Heart right ventricle (tissue), 16 donors: ENCODE results near the gene SSR1. TPM values are rescaled to one million over a fixed set of nuclear protein-coding genes. Genes with fewer than 3 reads are reported as not detected.
A peak's percentile ranks its signal among the peaks of the same experiment; 100 is the strongest.
"Not testable (repeated sequence)": the region's sequence is repeated elsewhere in the genome, so short reads cannot be mapped to it uniquely, and the experiment has no call there.

Source experiments
- ATAC-seq, 8 donors: fragments of 200-7000 bp; cut with Tn5 transposase; one replicate each; pipeline ENCODE4 v1.9.1; 2020; ENCODE audit warnings: mild to moderate bottlenecking in 8 of 8, moderate library complexity in 8 of 8, moderate number of reproducible peaks in 1 of 8
- DNase-seq, 2 donors: peaks; one replicate each; pipeline ENCODE4 v3.0.0-alpha.2; 2020
- H3K27ac ChIP-seq, 10 donors: fragments of 200-600 bp; sonication (generic) in 2 of 10; one replicate each; pipeline versions ENCODE4 v1.5.0 to v1.8.0; 2020 to 2022; ENCODE audit warnings: mild to moderate bottlenecking in 3 of 10
- H3K27me3 ChIP-seq, 7 donors: fragments of 200-600 bp; one replicate each; pipeline ENCODE4 v1.8.0; 2021 to 2022; ENCODE audit warnings: mild to moderate bottlenecking in 2 of 7
- H3K36me3 ChIP-seq, 9 donors: fragments of 200-600 bp; sonication (generic) in 1 of 9; one replicate each; pipeline versions ENCODE4 v1.5.0 to v1.8.0; 2020 to 2022; ENCODE audit warnings: mild to moderate bottlenecking in 2 of 9
- H3K4me1 ChIP-seq, 9 donors: fragments of 200-600 bp; sonication (generic) in 1 of 9; one replicate each; pipeline versions ENCODE4 v1.5.0 to v1.8.0; 2020 to 2022; ENCODE audit warnings: mild to moderate bottlenecking in 4 of 9
- H3K4me3 ChIP-seq, 10 donors: fragments of 200-600 bp; sonication (generic) in 2 of 10; one replicate each; pipeline versions ENCODE4 v1.5.0 to v1.8.0; 2020 to 2022; ENCODE audit warnings: mild to moderate bottlenecking in 7 of 10, moderate library complexity in 2 of 10
- H3K9me3 ChIP-seq, 11 donors: fragments of 200-600 bp in 10 of 11; sonication (generic) in 2 of 11; one replicate each; pipeline versions ENCODE4 v1.5.0 to v1.8.0; 2013 to 2022; ENCODE audit warnings: mild to moderate bottlenecking in 2 of 11, control low read depth in 1 of 11, moderate library complexity in 1 of 11
- CTCF ChIP-seq, 9 donors: fragments of 200-600 bp; sonication (generic) in 2 of 9; IDR thresholded peaks; one replicate each; pipeline versions ENCODE4 v1.5.0 to v1.8.0; 2021 to 2022; ENCODE audit warnings: antibody characterized with exemption in 9 of 9, mild to moderate bottlenecking in 5 of 9, moderate library complexity in 1 of 9
- WGBS, 2 donors: extraction: QIAGEN DNeasy Blood & Tissue Kit; methylation state at CpG; one replicate each; pipeline ENCODE4 v1.1.7; 2013; ENCODE audit warnings: inconsistent platforms in 1 of 2; 5-methylcytosine and 5-hydroxymethylcytosine counted together
- intact Hi-C, 10 donors: fragments of 100-400 bp; cut with DNase I; formaldehyde crosslinking; loops; one replicate each; pipeline versions ENCODE4 v1.11.1 to v1.14.2; 2022
- long read RNA-seq, 3 donors: library from polyadenylated mRNA; unstranded; transcript quantifications; one replicate each; pipeline ENCODE4 v2.0.0, GENCODE V29; 2020 to 2021
- polyA plus RNA-seq, 2 donors: library from polyadenylated mRNA; stranded (reverse); fragments of 200-250 nt; gene quantifications; one replicate each; pipeline ENCODE4 v1.2.3, GENCODE V29; 2013
- total RNA-seq, 10 donors: library from RNA; stranded (reverse); fragmentation: NEBNext Ultra II Directional in 3 of 10; extraction: Animal tissue kit (Norgen Biotek cat#: 25700) in 3 of 10; gene quantifications; one replicate each; pipeline versions ENCODE4 v1.2.1 to v1.2.4, GENCODE V29; 2021 to 2023
- donor health status: Arrhythmogenic right ventricular cardiomyopathy.
- donor health status: ischemic (EF 13 %, LVEDD 7.1; RV severe dilation, severe dysfunction).
- donor health status: healthy with polysubstance abuse.
- donor health status: DM: no; HTN: yes; CAD: no.
- donor health status: DM: no; HTN: no; CAD: no.
- donor health status: ischemic (EF 25% LVEDD 6.9; RV normal size, moderate dysfunction).
- donor health status: ischemic (EF 25% LVEDD 5.7; RV mildly dilated, moderate dysfunction).
- donor health status: healthy.
- donor health status: DM: yes; HTN: yes; CAD: no.
- donor health status: Ischemic cardiomyopathy.
- donor health status: ischemic (EF 35%, LVEDD 5.7; RV mildly dilated, moderate dysfunction).
- donor health status: nonischemic (EF 11% LVEDD 7.7; RV severe dilation, severe dysfunction).
- donor health status: DM: yes; HTN: yes; CAD: no.
- donor health status: PGD.
- donor health status: ischemic (EF 29% LVEDD 5.4; RV normal size, mild dysfunction).
- donor health status: nonischemic (EF 23%, LVEDD 6.1; RV moderate dilation, normal function).

Gene SSR1
- total RNA-seq (10 to 100 TPM; 50.9 to 80.5 (median 62.5) TPM), polyA plus RNA-seq (10 to 100 TPM in 1 of 2 donors, 1 to 10 TPM in 1; 8.3 to 42.4 TPM)
- long read RNA-seq, donor 1, full-length matches to known transcripts, result 27 of 38 reads
- long read RNA-seq, donor 1, partial matches to known transcripts, result 1 of 38 reads
- long read RNA-seq, donor 1, other reads (novel, unspliced or antisense), result 10 of 38 reads
- long read RNA-seq, donor 2, full-length matches to known transcripts, result 26 of 37 reads
- long read RNA-seq, donor 2, partial matches to known transcripts, result 0 of 37 reads
- long read RNA-seq, donor 2, other reads (novel, unspliced or antisense), result 11 of 37 reads
- long read RNA-seq, donor 3, full-length matches to known transcripts, result 116 of 165 reads
- long read RNA-seq, donor 3, partial matches to known transcripts, result 7 of 165 reads
- long read RNA-seq, donor 3, other reads (novel, unspliced or antisense), result 42 of 165 reads

- peak within 1 kb of the TSS; percentile 75 to 100 (median 97) for H3K4me3 ChIP-seq
- H3K9me3 ChIP-seq, result no peaks in the 10 kb centered on the region
- no peaks in the 10 kb centered on the region for H3K27me3 ChIP-seq
- ATAC-seq, result peak; percentile 100
- no peak for TF ChIP-seq CTCF (IDR thresholded peaks at IDR 0.05)
- intact Hi-C loops, result loop anchor here in 7 of 10 donors (2.0 to 10.0 kb wide), 5 partner anchors 72 to 284 kb away; partner anchors contain the start of genes CAGE1 (in 7 of the 7), RIOK1 (in 7 of the 7) and SNRNP48 (in 1 of the 7)
- peak; percentile 97 to 98 for DNase-seq
- H3K4me1 ChIP-seq, result peaks cover 6 to 55% (median 30%) of the 10 kb centered on the region in 9 donors
- peak within 1 kb of the TSS; percentile 80 to 99 (median 96) for H3K27ac ChIP-seq
- H3K36me3 ChIP-seq, result peaks cover 0 to 26% (median 11%) of the 10 kb centered on the region in 9 donors
- 0% methylated on average over 78 to 83 of the region's 83 CpGs for WGBS, 2 donors
These were observed at the start of gene SSR1 for GRCh38 chr6:7312616-7313504. TSS of gene SSR1 (minus strand) at chr6:7313199. CDS start at chr6:7313120, 79 bp downstream.

- H3K36me3 ChIP-seq, H3K4me1 ChIP-seq, DNase-seq, ATAC-seq, H3K27ac ChIP-seq, intact Hi-C loops, H3K4me3 ChIP-seq, H3K9me3 ChIP-seq, H3K27me3 ChIP-seq: not testable (repeated sequence)
- 65 to 69% methylated on average over 3 of the region's 3 CpGs for WGBS, 2 donors
These were observed 38.9 kb upstream of the SSR1 start for GRCh38 chr6:7351916-7352315.

GRCh38 chr6:7350591-7350990 is 37.6 kb upstream of the SSR1 start:
- H3K4me1 ChIP-seq, H3K36me3 ChIP-seq, ATAC-seq, H3K4me3 ChIP-seq, intact Hi-C loops, DNase-seq, H3K27me3 ChIP-seq, H3K27ac ChIP-seq, H3K9me3 ChIP-seq: not testable (repeated sequence)
- WGBS, 2 donors, result 82 to 94% methylated on average over 1 of the region's 1 CpG

GRCh38 chr6:7347551-7347997 is 34.6 kb upstream of the SSR1 start:
- H3K9me3 ChIP-seq, H3K4me3 ChIP-seq, ATAC-seq, intact Hi-C loops, H3K4me1 ChIP-seq, H3K27me3 ChIP-seq, H3K27ac ChIP-seq, DNase-seq, H3K36me3 ChIP-seq: not testable (repeated sequence)
- 66 to 76% methylated on average over 2 of the region's 2 CpGs for WGBS, 2 donors

- not testable (repeated sequence) for H3K9me3 ChIP-seq, ATAC-seq
- 68 to 73% methylated on average over 10 of the region's 10 CpGs for WGBS, 2 donors
These were observed 31.9 kb upstream of the SSR1 start for GRCh38 chr6:7344773-7345450.

More at GRCh38 chr6:7344773-7345450, 31.9 kb upstream of the SSR1 start:
- H3K36me3 ChIP-seq, H3K4me3 ChIP-seq, intact Hi-C loops, H3K27ac ChIP-seq, DNase-seq, H3K4me1 ChIP-seq: not testable (repeated sequence)
- peaks cover 0 to 14% (median 0%) of the 10 kb centered on the region in 7 donors for H3K27me3 ChIP-seq
